ENCODE data around the gene FKBP5.

GRCh38 chr6:35713006-35713767, 24.5 kb upstream of the FKBP5 start:
- TF ChIP-seq ZFP3 (CRISPR knock-in tag; IDR thresholded peaks at IDR 0.05) (no peak), CREB5 (CRISPR knock-in tag; IDR thresholded peaks at IDR 0.05; ENCODE audit: low read depth) (no peak), PATZ1 (CRISPR knock-in tag; IDR thresholded peaks at IDR 0.05; ENCODE audit: borderline replicate concordance) (no peak), GLIS3 (CRISPR knock-in tag; IDR thresholded peaks at IDR 0.05) (no peak), ZNF70 (CRISPR knock-in tag; IDR thresholded peaks at IDR 0.05) (no peak)
